GM12878 (cell line): ENCODE results near the gene AKT1S1. TPM values are rescaled to one million over a fixed set of nuclear protein-coding genes. Genes with fewer than 3 reads are reported as not detected.
A peak's percentile ranks its signal among the peaks of the same experiment; 100 is the strongest.

Experiments
- ATAC-seq: fragments of 200-7000 bp; cut with Tn5 transposase; 3 replicates; pipeline ENCODE4 v1.9.1; 2020; ENCODE audit warnings: mild to moderate bottlenecking, moderate library complexity
- BruUV-seq: library from RNA; stranded (reverse); fragments of 400-500 nt; replicated peaks from 2 replicates; lab custom pipeline; 2021; lab: Mats Ljungman, UMichigan
- CTCF ChIA-PET: fragments of 300-600 bp; sonication (Branson Sonifier 250); formaldehyde crosslinking; extraction: SDS; loops from one replicate; lab custom pipeline; 2021; ENCODE audit warnings: inconsistent platforms; lab: Yijun Ruan, JAX
- POLR2A ChIA-PET: fragments of 350-600 bp; formaldehyde crosslinking; extraction: SDS; loops from one replicate; lab custom pipeline; 2021; ENCODE audit warnings: inconsistent platforms; lab: Charles Lee
- RAD21 ChIA-PET: fragments of 300-600 bp; sonication (Branson Sonifier 250); formaldehyde crosslinking; loops from one replicate; lab custom pipeline; 2023; ENCODE audit warnings: antibody characterized with exemption; ENCODE audit not compliant: unreplicated experiment; lab: Charles Lee
- SMC1A ChIA-PET: fragments of 300-600 bp; sonication (Branson Sonifier 250); formaldehyde crosslinking; loops from one replicate; lab custom pipeline; 2023; ENCODE audit not compliant: unreplicated experiment, uncharacterized antibody; lab: Charles Lee
- DNase-seq: peaks from one replicate; pipeline ENCODE4 v3.0.0-alpha.2; 2011; ENCODE audit warnings: low read depth, low spot score
- FAIRE-seq: peaks from 3 replicates; lab custom pipeline; 2011; peaks lifted over from hg19 to GRCh38; lab: Jason Lieb, UNC
- H2AFZ ChIP-seq: 2 replicates; pipeline ENCODE4 v1.6.0; 2011; ENCODE audit warnings: low read depth, low read length, control low read depth; ENCODE audit not compliant: control insufficient read depth
- H3K27ac ChIP-seq: 2 replicates; pipeline ENCODE4 v1.5.1; 2011; ENCODE audit warnings: control low read depth; ENCODE audit not compliant: control insufficient read depth, insufficient read depth
- H3K27me3 ChIP-seq, 2 experiments: replicated peaks in 1 of 2; 2 replicates each; pipeline versions ENCODE4 v1.6.0 to v1.6.1; 2011; ENCODE audit warnings: low read length in 1 of 2; ENCODE audit not compliant: control insufficient read depth in 2 of 2, insufficient read depth in 2 of 2
- H3K36me3 ChIP-seq, 2 experiments: 2 replicates each; pipeline ENCODE4 v1.5.1; 2011; ENCODE audit warnings: low read length in 1 of 2; ENCODE audit not compliant: control insufficient read depth in 2 of 2, insufficient read depth in 2 of 2
- H3K4me1 ChIP-seq: 2 replicates; pipeline ENCODE4 v1.6.1; 2011; ENCODE audit warnings: mild to moderate bottlenecking, low read length, moderate library complexity, mixed read lengths; ENCODE audit not compliant: control insufficient read depth, insufficient read depth
- H3K4me2 ChIP-seq: 2 replicates; pipeline ENCODE4 v1.6.0; 2011; ENCODE audit warnings: control low read depth; ENCODE audit not compliant: control insufficient read depth, insufficient read depth
- H3K4me3 ChIP-seq: fragments of 200-600 bp; sonication (generic); 2 replicates; pipeline ENCODE4 v1.5.1; 2016
- H3K79me2 ChIP-seq: 2 replicates; pipeline ENCODE4 v1.6.0; 2011; ENCODE audit warnings: low read length; ENCODE audit not compliant: control insufficient read depth, insufficient read depth
- H3K9ac ChIP-seq: 2 replicates; pipeline ENCODE4 v1.8.0; 2011; ENCODE audit warnings: low read length, control low read depth, mixed read lengths; ENCODE audit not compliant: control insufficient read depth, insufficient read depth
- H3K9me3 ChIP-seq: replicated peaks from 3 replicates; pipeline ENCODE4 v1.5.1; 2011; ENCODE audit warnings: mild to moderate bottlenecking, low read length; ENCODE audit not compliant: control insufficient read depth, insufficient read depth
- H4K20me1 ChIP-seq: 2 replicates; pipeline ENCODE4 v1.6.0; 2011; ENCODE audit not compliant: control insufficient read depth, insufficient read depth
- ATF7 ChIP-seq: fragments of 450-650 bp; IDR thresholded peaks from 2 replicates; pipeline ENCODE4 v1.6.1; 2016; ENCODE audit warnings: low read depth, mild to moderate bottlenecking
- BACH1 ChIP-seq: fragments of 450-650 bp; IDR thresholded peaks from 2 replicates; pipeline ENCODE4 v1.6.1; 2017; ENCODE audit warnings: mild to moderate bottlenecking, borderline replicate concordance
- BRCA1 ChIP-seq: IDR thresholded peaks from 2 replicates; pipeline ENCODE4 v1.6.1; 2011; ENCODE audit warnings: low read depth, low read length, improper control_type of control experiment
- CHD1 ChIP-seq: IDR thresholded peaks from 2 replicates; pipeline ENCODE4 v1.6.1; 2012; ENCODE audit warnings: low read depth, low read length, improper control_type of control experiment
- CHD2 ChIP-seq: IDR thresholded peaks from 2 replicates; pipeline ENCODE4 v1.6.1; 2011; ENCODE audit warnings: low read depth, low read length, improper control_type of control experiment, borderline replicate concordance
- EZH2 ChIP-seq: IDR thresholded peaks from 2 replicates; pipeline ENCODE4 v1.6.1; 2012; ENCODE audit warnings: low read depth, mild to moderate bottlenecking, control low read depth, inconsistent platforms, low read length, borderline replicate concordance; ENCODE audit not compliant: control insufficient read depth
- FOS ChIP-seq: IDR thresholded peaks from 3 replicates; pipeline ENCODE4 v1.6.1; 2011; ENCODE audit warnings: borderline replicate concordance; ENCODE audit not compliant: insufficient read length; ENCODE audit errors: extremely low read depth
- GATAD2B ChIP-seq: fragments of 450-650 bp; conservative IDR thresholded peaks from 2 replicates; pipeline ENCODE4 v1.6.1; 2017; ENCODE audit warnings: low read depth, mild to moderate bottlenecking, moderate library complexity
- MYB ChIP-seq: fragments of 150-350 bp; IDR thresholded peaks from 2 replicates; pipeline ENCODE4 v1.6.1; 2014; ENCODE audit warnings: mild to moderate bottlenecking, low read depth, low read length, borderline replicate concordance
- NFXL1 ChIP-seq: fragments of 450-650 bp; IDR thresholded peaks from 2 replicates; pipeline ENCODE4 v1.6.1; 2017; ENCODE audit warnings: antibody characterized with exemption, mild to moderate bottlenecking, borderline replicate concordance
- NFYA ChIP-seq: IDR thresholded peaks from 2 replicates; pipeline ENCODE4 v1.6.1; 2011; ENCODE audit warnings: low read depth, mild to moderate bottlenecking, low read length, improper control_type of control experiment, borderline replicate concordance
- NR2C1 ChIP-seq: fragments of 450-650 bp; IDR thresholded peaks from 2 replicates; pipeline ENCODE4 v1.6.1; 2017; ENCODE audit warnings: antibody characterized with exemption, mild to moderate bottlenecking, moderate library complexity
- POLR2AphosphoS2 ChIP-seq: IDR thresholded peaks from 2 replicates; pipeline ENCODE4 v1.6.1; 2011; ENCODE audit warnings: low read depth, mild to moderate bottlenecking, low read length, improper control_type of control experiment, moderate library complexity
- POU2F2 ChIP-seq: IDR thresholded peaks from 3 replicates; pipeline ENCODE4 v1.6.1; 2011; ENCODE audit warnings: low read depth, mild to moderate bottlenecking, low read length, borderline replicate concordance
- RELA ChIP-seq: fragments of 450-650 bp; IDR thresholded peaks from 2 replicates; pipeline ENCODE4 v1.8.0; 2014; ENCODE audit warnings: borderline replicate concordance; ENCODE audit not compliant: partially characterized antibody
- RUNX3 ChIP-seq: IDR thresholded peaks from 2 replicates; pipeline ENCODE4 v1.6.1; 2012; ENCODE audit warnings: low read length, inconsistent platforms
- SMAD5 ChIP-seq: IDR thresholded peaks from 2 replicates; pipeline ENCODE4 v1.6.1; 2016; ENCODE audit warnings: antibody characterized with exemption, low read depth
- SUZ12 ChIP-seq: fragments of 200-600 bp; sonication (generic); IDR thresholded peaks from one replicate; pipeline ENCODE4 v1.6.1; 2018; ENCODE audit warnings: antibody characterized with exemption, mild to moderate bottlenecking; ENCODE audit not compliant: unreplicated experiment
- YBX1 ChIP-seq: fragments of 450-650 bp; IDR thresholded peaks from 2 replicates; pipeline ENCODE4 v1.6.1; 2016; ENCODE audit warnings: antibody characterized with exemption
- WGBS: methylation state at CpG from one replicate; pipeline ENCODE4 v1.1.6; 2016; ENCODE audit warnings: low lambda C conversion rate; ENCODE audit not compliant: insufficient replicate concordance, insufficient coverage; ENCODE audit errors: missing lambda C conversion rate; 5-methylcytosine and 5-hydroxymethylcytosine counted together
- in situ Hi-C: fragments of 300-500 bp; cut with MboI; formaldehyde crosslinking; loops from 9 replicates; pipeline ENCODE4 v1.14.3; 2018; ENCODE audit warnings: mixed read lengths
- intact Hi-C: fragments of 100-400 bp; cut with micrococcal nuclease; formaldehyde crosslinking; loops from one replicate; pipeline ENCODE4 v1.14.2; 2022; ENCODE audit not compliant: unreplicated experiment
- polyA plus RNA-seq, 11 experiments: library from polyadenylated mRNA; depleted of rRNA in 4 of 11; unstranded in 6 of 11; stranded (reverse) in 5 of 11; fragments of >200 nt; fragmentation: Nextera tagmentation in 4 of 11; fragmentation: Illumina TruSeq in 1 of 11; extraction: Ambion mirVana in 4 of 11; extraction: Trizol in 1 of 11; gene quantifications; 1 replicate in 1 of 11; 2 replicates in 10 of 11; pipeline versions ENCODE4 v1.2.1 to v1.2.3, GENCODE V29; 2011 to 2016; ENCODE audit warnings: inconsistent platforms in 2 of 11, missing spikeins in 2 of 11, low read depth in 1 of 11
- total RNA-seq, 4 experiments: library from RNA; depleted of rRNA in 3 of 4; stranded (reverse); fragments of >200 nt in 3 of 4; fragmentation: Illumina TruSeq in 1 of 4; extraction: Trizol in 1 of 4; gene quantifications; 2 replicates each; pipeline versions ENCODE4 v1.2.1 to v1.2.3, GENCODE V29; 2013 to 2021
- TF ChIP-seq, protein P1 (sequence below): fragments of 150-350 bp; IDR thresholded peaks from 2 replicates; pipeline ENCODE4 v1.6.1; 2014; ENCODE audit warnings: mild to moderate bottlenecking, low read depth, low read length

Gene AKT1S1
- total and polyA plus RNA-seq, 10 of the 15 experiments (the other 5 are each of a cell fraction or from before 2014, with no cell fraction given): 0.43 to 23.0 (median 12.3) TPM

DNA sequence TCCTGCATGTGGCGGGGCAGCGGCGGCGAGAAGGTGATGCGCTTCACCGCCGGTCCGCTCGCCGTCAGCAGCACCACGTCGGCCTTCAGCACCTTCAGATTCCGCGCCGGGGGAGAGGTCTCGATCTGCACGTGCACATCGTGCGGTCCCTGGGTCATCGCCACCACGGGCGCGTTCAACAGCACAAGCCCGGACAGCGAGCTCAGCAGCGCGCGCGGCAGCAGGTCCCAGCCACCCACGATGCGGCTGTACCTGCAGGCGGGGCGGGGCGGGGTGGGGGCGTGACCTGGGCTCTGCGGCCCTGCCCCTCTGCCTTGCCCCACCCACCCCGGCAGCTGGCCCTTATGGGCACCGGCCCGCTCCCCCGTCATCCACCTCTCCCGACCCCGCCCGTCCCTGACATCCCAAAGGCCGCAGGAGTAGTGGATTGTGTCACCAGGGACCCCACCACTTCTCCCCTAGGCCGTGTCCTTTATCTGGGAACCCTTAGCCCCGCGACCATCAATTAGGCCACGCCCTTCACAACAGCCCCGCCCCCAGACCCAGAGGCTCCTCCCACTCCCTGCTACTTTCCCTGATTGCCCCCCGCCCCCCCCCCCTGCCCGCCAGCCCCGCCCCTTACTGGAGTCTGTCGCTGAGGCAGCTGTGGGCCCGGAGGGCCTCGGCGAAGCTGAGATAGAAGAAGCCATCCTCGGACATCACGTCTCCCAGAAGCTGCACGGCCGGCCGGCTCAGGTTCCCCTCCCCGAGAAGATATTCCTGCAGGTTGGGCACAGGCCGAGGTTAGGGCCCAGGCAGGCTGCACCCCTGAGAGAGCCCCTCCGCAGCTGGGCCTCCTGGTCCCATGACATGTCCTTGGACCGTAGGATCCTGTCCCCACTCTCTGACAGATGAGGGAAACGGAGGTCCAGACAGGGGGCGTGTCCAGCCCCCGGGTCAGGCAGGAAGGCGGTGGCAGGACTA, 13.5 kb upstream of the AKT1S1 start (continued):
- TF ChIP-seq SMAD5 (no peak), MYB (no peak), POLR2AphosphoS2 (peak; percentile 60), RUNX3 (no peak), NFYA (no peak), YBX1 (no peak)

- Histone ChIP-seq H2AFZ (peak overlapping the region; percentile 63), H3K36me3 (peaks cover 0 to 9% of the 10 kb centered on the region in 2 experiments; a peak in 3 of 4 replicates), H4K20me1 (no peaks in the 10 kb centered on the region), H3K27me3 (no peaks in the 10 kb centered on the region), H3K79me2 (peaks cover 28% of the 10 kb centered on the region), H3K4me3 (peak overlapping the region; percentile 53; the same call in 1 of the 2 replicates), H3K27ac (peak overlapping the region; percentile 18; the same call in 1 of the 2 replicates), H3K9ac (no peak overlapping the region), H3K4me2 (peak overlapping the region; percentile 84), H3K9me3 (no peaks in the 10 kb centered on the region; the same call in 2 of the 3 replicates), H3K4me1 (peaks cover 25% of the 10 kb centered on the region)
- WGBS: 40% methylated on average over 71 of the region's 71 CpGs
- ChIA-PET POLR2A (interaction anchor here (0.6 to 3.6 kb wide), 10 partner anchors 8 to 529 kb away, joined by 3 to 33 read pairs (median 4); partner anchors contain the start of genes AKT1S1, ATF5, NUP62 and SPIB), RAD21 (interaction anchor here (0.7 to 2.5 kb wide), 7 partner anchors 17 to 123 kb away, joined by 3 to 14 read pairs (median 5); partner anchors contain the start of genes AP2A1, ATF5, NUP62 and PTOV1), SMC1A (interaction anchor here (0.8 to 3.1 kb wide), 3 partner anchors 12 to 39 kb away, joined by 4 to 15 read pairs (median 5); partner anchors contain the start of genes ATF5 and NUP62), CTCF (interaction anchor here (0.8 to 1.1 kb wide), 7 partner anchors 13 to 81 kb away, joined by 3 to 7 read pairs (median 4); partner anchors contain the start of genes AKT1S1, ATF5, NUP62 and TBC1D17)
- DNase-seq (no peak), ATAC-seq (peak; percentile 31), FAIRE-seq (peak; percentile 27)
- in situ Hi-C loops (loop anchor here (25.0 kb wide), 1 partner anchor 1253 kb away; the partner anchor contains the start of genes CA11 and DBP), intact Hi-C loops (loop anchor here (1.0 kb wide), 1 partner anchor 13 kb away; the partner anchor contains the start of genes AKT1S1 and TBC1D17)
- no TSS peak for BruUV-seq
- TF ChIP-seq NR2C1 (no peak), SUZ12 (no peak), BACH1 (no peak), FOS (no peak), POU2F2 (no peak), CHD1 (no peak), ATF7 (no peak), RELA (no peak), GATAD2B (peak; percentile 88), EZH2 (no peak), NFXL1 (no peak), CHD2 (no peak), BRCA1 (no peak)
- TF ChIP-seq, protein P1, sequence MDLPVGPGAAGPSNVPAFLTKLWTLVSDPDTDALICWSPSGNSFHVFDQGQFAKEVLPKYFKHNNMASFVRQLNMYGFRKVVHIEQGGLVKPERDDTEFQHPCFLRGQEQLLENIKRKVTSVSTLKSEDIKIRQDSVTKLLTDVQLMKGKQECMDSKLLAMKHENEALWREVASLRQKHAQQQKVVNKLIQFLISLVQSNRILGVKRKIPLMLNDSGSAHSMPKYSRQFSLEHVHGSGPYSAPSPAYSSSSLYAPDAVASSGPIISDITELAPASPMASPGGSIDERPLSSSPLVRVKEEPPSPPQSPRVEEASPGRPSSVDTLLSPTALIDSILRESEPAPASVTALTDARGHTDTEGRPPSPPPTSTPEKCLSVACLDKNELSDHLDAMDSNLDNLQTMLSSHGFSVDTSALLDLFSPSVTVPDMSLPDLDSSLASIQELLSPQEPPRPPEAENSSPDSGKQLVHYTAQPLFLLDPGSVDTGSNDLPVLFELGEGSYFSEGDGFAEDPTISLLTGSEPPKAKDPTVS: no peak
Measured at GRCh38 chr19:49889687-49890348, 12.7 kb upstream of the AKT1S1 start.
